ENCODE measurements around the gene VPS26A.
"Not testable (repeated sequence)": the region's sequence is repeated elsewhere in the genome, so short reads cannot be mapped to it uniquely, and the experiment has no call there.

Gene VPS26A

GRCh38 chr10:69103784-69104183 is 20.2 kb upstream of the VPS26A start:
- no peak for DNase-seq

DNA sequence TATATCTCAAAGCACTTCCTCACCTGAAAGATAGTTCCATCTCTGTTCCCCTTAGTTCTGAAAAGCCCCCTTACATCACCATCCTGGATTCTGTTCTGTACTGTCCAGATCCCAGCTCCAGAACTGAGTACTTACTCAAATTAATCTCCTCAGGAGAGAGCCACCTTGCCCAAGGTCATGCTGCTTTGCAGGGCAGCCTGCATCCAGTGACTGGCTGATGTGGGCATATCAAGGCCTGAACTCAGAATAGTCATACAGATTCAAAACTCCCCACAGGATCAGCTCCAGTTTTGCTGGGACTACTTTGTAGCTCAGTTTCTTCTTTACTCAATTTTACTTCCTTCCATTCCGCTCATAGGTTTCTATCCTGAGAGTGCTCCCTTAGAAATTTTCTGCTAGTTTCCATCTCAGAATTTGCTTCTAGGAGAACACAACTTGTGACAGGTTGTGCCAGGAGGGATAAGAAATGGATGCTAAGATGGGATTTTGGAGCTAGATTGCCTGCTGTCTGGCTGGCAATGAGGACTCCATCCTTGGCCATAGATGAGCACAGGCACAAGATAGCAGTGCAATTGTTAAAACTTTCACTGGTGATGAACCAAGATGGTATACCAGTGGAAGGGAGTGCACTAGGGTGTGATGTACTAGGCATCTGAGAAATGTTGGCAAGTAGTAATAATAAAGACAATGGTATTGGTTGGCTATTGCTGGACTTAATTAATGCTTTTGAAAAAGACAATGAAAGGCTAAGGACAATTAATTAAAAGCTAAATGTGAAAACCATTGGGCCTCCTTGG is 18.8 kb upstream of the VPS26A start:
- DNase-seq = no peak

DNA sequence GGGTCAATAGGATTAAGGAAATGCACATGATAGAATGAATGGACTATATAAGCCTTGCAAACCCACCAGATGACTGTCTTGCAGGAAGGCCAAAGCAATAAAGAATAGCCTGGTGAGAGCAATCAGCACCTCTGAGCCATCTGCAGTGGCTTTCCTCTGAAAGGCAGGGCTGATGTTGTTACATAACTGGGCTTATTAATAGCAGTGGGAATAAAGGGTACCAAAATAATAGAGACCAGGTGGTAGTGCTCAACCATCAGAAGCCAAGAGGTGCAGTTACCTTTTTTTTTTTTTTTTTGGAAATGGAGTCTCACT is 16.8 kb upstream of the VPS26A start:
- DNase-seq = no peak

- no peak for DNase-seq
Observed at GRCh38 chr10:69107699-69108098, 16.3 kb upstream of the VPS26A start.

GRCh38 chr10:69119896-69120295 is 4.1 kb upstream of the VPS26A start:
- DNase-seq = no peak

- peak in 1 of 2 donors; percentile 69 for DNase-seq
Observed at GRCh38 chr10:69123306-69123746, 652 bp upstream of the VPS26A start.

- DNase-seq = peak; percentile 67 to 69
Observed at GRCh38 chr10:69124563-69125268, 738 bp downstream of the VPS26A start.

DNA sequence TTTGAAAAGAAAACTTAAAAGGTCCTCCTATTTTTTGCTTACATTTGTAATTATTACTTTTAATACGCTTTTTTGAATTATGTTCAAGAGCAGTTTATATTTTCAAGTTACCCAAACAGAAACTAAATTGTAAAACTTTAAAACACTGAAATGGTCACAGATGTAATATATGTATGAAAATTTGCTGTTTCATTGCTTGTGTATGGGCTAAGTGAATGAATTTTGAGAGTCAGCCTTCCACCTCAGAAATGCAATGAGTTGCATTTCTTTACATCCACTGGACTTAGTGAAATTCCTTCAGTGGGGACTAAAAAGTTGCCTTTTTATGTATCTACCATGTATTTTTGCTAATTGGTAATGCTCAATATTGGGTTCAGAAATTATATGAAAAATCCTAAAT is 1.6 kb downstream of the VPS26A start:
- no peak for DNase-seq

DNA sequence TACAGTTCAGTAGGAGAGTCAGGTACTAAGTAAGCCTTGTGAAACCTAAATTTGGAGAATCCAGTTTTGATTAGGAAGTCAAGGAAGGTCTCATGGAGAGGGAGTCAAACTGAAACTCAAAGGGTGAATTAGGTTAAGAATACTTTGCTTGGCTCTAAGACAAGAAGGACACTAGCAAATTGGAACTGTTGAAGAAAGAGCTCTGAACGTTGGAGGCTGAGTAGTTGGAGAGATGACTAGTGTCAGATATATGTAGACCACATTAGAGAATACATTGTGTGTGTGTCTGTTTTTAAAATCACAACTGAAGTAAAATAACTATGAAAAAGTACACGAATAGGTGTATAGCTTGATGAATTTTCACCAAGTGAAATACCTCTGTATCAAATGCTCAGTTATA is 6.3 kb downstream of the VPS26A start:
- DNase-seq = no peak

GRCh38 chr10:69139961-69140360 is 16.0 kb downstream of the VPS26A start:
- DNase-seq = no peak

- DNase-seq = no peak
Observed at GRCh38 chr10:69141304-69141703, 17.3 kb downstream of the VPS26A start.

DNA sequence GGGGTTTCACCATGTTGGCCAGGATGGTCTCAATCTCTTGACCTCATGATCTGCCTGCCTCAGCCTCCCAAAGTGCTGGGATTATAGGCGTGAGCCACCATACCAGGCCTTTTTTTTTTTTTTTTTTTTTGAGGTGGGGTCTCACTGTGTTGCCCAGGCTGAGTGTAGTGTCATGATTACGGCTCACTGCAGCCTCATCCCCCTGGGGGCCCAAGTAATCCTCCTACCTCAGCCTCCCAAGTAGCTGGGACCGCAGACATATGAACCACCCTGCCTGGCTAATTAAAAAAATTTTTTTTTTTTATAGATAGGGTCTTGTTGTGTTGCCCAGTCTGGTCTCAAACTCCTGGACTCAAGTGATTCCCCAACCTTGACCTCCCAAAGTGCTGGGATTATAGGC is 18.1 kb downstream of the VPS26A start:
- not testable (repeated sequence) for DNase-seq

- DNase-seq = no peak
Observed at GRCh38 chr10:69142983-69143382, 19.0 kb downstream of the VPS26A start.

- DNase-seq = no peak
Observed at GRCh38 chr10:69145329-69145728, 21.4 kb downstream of the VPS26A start.

- DNase-seq = no peak
Observed at GRCh38 chr10:69145864-69146263, 21.9 kb downstream of the VPS26A start.

- DNase-seq = no peak
Observed at GRCh38 chr10:69146759-69147158, 22.8 kb downstream of the VPS26A start.

GRCh38 chr10:69151984-69152383 is 28.0 kb downstream of the VPS26A start:
- no peak for DNase-seq

GRCh38 chr10:69153227-69153626 is 29.2 kb downstream of the VPS26A start:
- no peak for DNase-seq

GRCh38 chr10:69160809-69161241 is 36.8 kb downstream of the VPS26A start:
- no peak for DNase-seq

DNA sequence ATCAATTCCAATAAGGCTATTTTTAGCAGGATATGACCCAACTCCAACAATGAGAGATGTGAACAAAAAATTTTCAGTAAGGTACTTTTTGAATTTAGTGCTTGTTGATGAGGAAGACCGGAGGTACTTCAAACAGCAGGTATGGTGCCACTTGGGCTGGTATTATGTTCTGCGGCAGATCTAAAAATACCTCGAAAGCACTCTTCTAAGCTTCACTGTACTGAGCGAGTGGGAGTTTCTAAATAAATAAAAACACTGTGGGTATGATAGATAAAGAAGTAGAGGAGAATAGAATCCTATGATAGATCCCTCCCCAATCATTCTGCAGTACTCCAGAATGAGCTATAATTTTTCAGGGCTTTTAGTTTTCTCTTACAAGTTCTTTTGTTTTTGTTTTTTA is 44.5 kb downstream of the VPS26A start:
- no peak for DNase-seq

GRCh38 chr10:69172241-69172982 is 48.4 kb downstream of the VPS26A start:
- no peak for DNase-seq

DNA sequence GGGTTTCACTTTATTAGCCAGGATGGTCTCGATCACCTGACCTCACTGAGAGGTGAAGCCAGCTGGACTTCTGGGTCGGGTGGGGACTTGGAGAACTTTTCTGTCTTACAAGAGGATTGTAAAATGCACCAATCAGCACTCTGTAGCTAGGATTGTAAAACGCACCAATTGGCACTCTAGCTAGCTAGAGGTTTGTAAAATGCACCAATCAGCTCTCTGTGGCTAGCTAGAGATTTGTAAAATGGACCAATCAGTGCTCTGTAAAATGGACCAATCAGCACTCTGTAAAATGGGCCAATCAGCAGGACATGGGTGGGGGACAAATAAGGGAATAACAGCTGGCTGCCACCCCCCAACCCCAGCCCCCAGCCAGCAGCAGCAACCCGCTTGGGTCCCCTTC is 51.3 kb downstream of the VPS26A start:
- DNase-seq = not testable (repeated sequence)

DNA sequence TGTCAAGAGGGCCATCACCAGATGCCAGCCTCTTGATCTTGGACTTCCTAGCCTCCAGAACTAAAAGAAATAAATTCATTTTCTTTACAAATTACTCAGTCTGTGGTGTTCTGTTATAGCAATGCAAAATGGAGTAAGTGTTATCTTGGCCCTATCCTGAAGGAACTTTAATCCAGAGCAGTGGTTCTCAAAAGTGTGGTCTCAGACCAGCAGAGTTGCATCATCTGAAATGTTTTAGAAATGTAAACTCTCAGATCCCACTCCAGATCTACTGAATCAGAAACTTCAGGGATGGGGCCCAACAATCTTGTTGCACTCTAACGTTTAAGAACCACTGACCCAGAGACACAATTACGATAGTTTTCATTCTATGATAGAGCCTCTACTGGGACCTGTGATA is 52.8 kb downstream of the VPS26A start:
- DNase-seq = no peak
